Measurements from ENCODE around the gene LRP11.

DNA sequence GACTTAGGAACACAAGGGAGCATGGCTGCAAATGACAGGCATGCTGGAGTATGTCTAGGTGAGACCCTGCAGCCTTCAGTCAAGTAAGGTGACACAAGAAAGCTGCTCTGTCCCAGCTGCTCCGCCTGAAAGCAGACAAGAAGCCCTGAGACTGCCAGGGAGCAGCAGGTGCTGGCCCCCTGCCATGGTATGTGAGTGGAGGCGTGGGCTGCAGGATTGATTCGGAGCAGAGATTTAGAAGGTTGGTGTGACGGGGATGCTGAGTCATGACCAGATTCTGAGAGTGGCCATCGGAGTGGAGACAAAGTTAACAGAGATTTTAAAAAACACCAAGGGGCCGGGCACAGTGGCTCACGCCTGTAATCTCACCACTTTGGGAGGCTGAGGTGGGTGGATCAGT is 17.8 kb downstream of the LRP11 start:
- no peak for TF ChIP-seq POLR2A (IDR thresholded peaks at IDR 0.05)
- TF ChIP-seq CTCF (IDR thresholded peaks at IDR 0.05) = no peak
